HG03039 (cell line): ENCODE measurements around the gene THAP2.
"Not testable (repeated sequence)": the region's sequence is repeated elsewhere in the genome, so short reads cannot be mapped to it uniquely, and the experiment has no call there.

ENCODE experiments used
- ATAC-seq: cut with Tn5 transposase; IDR thresholded peaks from one replicate; pipeline ENCODE4 v1.9.1; 2021; ENCODE audit warnings: mild to moderate bottlenecking, moderate library complexity; ENCODE audit not compliant: unreplicated experiment

THAP2 gene

DNA sequence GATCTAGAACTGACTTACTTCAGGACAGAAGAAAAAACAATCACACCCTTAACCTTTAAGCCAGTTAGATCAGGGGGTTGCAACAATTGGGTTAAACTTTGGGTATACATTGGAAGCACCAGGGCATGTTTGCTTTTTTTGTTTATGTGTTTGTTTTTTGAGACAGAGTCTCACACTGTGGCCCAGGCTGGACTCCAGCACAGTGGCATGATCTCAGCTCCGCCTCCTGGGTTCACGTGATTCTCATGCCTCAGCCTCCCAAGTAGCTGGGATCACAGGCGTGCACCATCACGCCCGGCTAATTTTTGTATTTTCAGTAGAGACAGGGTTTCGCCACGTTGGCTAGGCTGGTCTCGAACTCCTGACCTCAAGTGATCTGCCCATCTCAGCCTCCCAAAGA, 38.1 kb downstream of the THAP2 start:
- ATAC-seq: not testable (repeated sequence)

GRCh38 chr12:71702590-71702989, 38.5 kb downstream of the THAP2 start:
- ATAC-seq: no peak

DNA sequence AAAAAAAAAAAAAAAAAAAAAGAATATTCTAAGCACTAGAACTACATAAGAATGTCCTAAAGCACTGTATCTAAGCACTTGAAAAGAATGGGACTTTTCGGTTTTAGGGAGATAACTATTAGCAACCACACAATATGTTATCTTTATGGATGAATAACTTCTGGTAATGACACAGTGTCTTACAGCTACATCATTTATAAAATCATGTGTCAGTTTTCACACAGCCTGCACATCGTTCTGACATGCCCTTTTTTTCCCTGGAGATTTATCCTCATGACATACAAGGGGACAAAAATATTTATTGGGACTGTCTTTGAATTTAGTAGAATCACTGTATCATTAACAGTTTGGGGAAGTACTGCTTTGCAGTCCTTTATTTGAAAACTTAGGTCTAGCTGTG, 39.1 kb downstream of the THAP2 start:
- no peak for ATAC-seq

DNA sequence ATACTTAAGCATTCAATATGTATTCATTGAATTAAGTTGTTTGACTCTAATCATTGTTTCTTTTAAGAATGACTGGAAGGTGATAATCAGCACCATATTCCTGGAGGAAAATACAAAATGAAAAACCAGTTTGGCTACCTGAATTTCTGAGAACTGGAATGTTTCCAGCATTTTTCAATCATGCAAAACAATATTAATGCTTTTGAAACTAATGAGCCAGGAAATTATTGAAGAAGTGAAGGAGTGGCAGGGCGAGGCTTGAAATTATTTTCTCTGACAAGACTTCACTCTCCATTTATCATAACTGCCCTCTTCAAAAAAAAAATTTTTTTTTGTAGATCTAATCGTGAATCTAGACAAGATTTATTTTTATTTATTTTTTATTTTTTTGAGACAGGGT, 40.8 kb downstream of the THAP2 start:
- ATAC-seq: no peak

DNA sequence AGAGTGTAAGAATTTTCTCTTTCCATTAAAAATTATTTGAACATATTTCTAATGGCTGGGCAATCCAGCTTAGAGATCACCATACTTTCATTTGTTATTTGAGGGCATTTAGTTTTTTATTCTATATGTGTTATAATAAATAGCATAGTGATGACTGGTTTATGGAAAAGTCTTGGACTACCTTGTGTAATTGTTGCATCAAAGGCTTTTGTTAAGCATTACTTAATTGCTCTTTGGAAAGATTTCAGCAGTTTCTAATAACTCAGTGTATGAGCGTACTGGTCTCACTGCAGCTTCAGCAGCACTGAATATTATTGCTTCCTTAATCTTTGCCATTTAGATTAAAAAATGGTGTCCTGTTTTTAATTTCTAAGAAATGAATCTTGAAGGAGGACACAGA, 44.6 kb downstream of the THAP2 start:
- no peak for ATAC-seq

DNA sequence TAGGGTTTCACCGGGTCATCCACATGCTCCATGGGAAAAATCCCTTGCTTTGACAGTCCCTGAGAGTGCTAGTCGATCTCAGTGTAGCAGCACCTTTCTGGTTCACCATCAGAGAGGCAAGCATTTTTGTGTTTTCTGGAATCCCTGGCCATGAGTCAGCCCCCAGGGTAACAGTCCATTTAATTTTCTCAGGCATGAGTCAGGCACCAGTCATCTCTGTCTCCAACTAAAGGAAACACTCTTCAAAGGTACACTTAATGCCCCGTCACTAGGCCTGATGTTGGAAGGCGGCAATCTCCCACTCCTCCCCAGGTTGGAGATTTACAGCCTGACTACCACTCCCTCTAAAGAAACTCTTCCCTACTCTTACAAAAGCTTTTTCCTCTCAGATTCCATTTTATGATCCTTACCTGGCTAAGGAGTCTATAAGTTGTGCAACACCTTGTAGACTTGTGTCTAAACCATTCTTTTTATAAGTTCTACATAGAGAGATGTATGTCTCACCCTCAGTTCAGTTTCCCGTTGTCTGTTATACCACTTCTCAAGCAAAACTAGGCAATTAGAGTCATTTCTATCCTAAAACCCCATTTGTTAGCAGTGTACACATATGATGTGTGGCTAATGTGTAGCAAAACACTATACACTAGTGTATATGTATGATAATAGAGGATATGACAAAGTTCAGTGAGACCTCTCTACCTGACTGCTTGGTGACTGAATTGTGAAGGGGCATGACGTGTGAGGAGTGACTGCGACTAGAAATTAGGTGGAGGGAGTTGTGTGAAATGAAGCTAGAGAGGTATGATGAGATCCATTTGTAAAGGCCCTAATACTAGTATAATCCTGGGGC, 46.4 kb downstream of the THAP2 start:
- no peak for ATAC-seq

GRCh38 chr12:71718611-71719010, 54.5 kb downstream of the THAP2 start:
- no peak for ATAC-seq

DNA sequence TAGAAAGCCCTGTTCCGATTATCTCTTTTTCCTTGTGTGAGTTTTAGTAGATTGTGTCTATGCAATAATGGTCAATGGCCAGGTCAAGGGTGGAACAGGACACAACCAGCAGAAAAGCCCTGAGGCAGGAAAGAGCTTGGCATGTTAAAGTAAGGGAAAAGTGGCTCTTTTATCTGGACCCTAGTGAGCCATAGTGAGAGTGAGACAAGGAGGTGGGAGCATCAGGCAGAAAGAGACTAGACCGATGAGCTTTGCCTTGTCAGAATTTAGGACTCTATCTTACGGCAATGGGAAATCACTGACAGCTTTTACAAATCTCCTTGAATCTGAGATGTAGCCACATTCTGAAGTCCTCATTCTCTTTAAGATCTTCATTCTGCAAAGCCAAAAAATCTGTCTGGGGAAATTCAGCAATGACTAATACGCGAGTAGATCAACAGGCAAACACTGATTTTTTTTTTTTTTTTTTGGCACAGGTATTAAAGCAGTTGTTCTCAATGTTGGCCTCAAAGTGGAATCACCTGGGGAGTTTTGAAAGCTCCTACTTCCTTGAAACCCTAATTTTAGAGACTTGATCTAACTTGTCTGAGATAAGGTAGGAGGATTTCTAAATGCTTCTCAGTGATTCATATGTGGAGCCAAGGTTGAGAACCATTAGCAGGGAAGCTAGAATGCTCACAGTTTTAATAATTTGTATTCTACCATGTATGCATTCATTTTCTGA, 55.7 kb downstream of the THAP2 start:
- ATAC-seq: no peak

- ATAC-seq: no peak
These were observed 57.8 kb downstream of the THAP2 start for GRCh38 chr12:71721783-71722505.

DNA sequence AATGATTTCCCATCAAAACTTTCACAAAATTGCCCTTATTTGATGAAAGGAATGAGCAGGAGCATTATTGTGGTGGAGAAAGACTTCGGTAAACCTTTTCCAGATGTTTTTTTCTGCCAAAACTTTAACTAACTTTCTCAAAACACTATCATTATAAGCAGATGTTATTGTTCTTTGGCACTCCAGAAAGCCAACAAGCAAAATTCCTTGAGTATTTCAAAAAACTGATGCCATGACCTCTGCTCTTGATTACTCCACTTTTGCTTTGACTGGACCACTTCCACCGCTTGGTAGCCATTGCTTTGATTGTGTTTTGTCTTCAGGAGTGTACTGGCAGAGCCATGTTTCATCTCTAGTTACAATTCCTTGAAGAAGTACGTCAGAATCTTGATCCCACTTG, 60.9 kb downstream of the THAP2 start:
- no peak for ATAC-seq

DNA sequence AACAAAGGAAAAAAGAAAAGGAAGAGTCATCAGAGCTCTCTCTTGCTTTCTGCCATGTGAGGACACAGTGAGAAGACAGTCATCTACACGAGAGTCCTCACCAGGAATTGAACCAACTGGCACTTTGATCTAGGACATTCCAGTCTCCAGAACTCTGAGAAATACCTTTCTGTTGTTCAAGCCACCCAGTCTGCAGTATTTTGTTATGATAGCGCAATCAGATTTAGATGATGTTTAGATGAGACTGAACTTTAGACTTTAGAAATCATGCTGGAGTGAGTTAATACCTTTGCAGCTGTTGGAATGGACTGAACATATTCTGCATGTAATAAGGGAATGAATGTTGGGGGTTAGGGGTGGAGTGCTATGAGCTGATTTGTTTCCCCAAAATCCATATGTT, 62.4 kb downstream of the THAP2 start:
- no peak for ATAC-seq

DNA sequence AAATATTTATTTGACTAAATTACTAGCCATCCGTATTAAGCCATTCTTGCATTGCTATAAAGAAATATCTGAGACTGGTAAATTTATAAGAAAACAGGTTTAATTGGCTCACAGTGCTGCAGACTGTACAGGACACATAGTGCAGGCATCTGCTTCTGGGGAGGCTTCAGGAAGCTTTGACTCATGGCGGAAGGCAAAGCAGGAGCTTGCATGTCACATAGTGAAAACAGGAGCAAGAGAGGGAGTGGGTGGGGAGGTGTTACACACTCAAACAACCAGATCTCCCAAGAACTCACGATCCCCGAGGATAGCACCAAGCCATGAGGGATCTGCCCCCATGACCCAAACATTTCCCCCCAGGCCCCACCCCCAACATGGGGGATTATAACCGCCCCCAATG, 63.9 kb downstream of the THAP2 start:
- no peak for ATAC-seq
